Prostate gland (tissue), 2 donors: ENCODE results near the gene TMEM11.

Experiments
- POLR2A ChIP-seq: fragments of 450-650 bp; IDR thresholded peaks from one replicate; pipeline ENCODE4 v1.6.1; 2016; ENCODE audit warnings: antibody characterized with exemption, mild to moderate bottlenecking
- POLR2AphosphoS5 ChIP-seq: sonication (generic); formaldehyde crosslinking; IDR thresholded peaks from one replicate; pipeline ENCODE4 v1.6.1; 2017; ENCODE audit warnings: antibody characterized with exemption
- TF ChIP-seq, protein P1 (sequence below), 4 experiments: fragments of 200-600 bp in 2 of 4; fragments of 450-650 bp in 2 of 4; sonication (generic) in 2 of 4; IDR thresholded peaks; 1 replicate in 3 of 4; 2 replicates in 1 of 4; pipeline ENCODE4 v1.5.1; 2016 to 2019; ENCODE audit warnings: antibody characterized with exemption in 4 of 4, mild to moderate bottlenecking in 2 of 4, moderate library complexity in 2 of 4

DNA sequence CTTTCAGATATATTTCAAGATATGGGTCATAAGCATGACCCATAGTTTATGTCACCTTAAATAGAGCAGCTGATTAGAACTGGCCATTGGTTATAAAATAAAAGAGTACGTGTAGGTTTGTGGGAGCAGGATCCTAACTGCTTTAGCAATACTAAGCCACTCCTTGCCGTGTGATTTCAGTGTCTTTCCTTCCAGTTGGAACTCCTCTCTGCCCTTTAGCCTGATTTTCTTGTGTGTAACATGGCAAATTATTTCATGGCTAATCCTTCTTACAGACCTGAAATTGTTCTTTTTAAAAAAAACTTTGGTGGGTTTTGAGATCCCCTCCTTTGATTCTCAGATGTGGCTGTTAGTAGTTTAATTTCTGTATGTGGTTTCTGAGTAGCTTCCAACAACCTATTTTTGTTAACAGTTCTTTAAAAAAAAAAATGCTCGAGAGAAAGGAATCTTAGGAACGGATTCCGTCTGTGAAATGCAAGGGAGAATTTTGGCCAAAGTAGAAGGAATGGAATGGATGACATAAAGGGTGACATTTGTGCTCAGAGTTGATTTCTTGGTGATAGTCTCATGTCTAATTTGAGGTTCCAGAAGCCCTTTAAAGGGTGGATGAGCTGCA, 47.3 kb downstream of the TMEM11 start:
- TF ChIP-seq, protein P1, sequence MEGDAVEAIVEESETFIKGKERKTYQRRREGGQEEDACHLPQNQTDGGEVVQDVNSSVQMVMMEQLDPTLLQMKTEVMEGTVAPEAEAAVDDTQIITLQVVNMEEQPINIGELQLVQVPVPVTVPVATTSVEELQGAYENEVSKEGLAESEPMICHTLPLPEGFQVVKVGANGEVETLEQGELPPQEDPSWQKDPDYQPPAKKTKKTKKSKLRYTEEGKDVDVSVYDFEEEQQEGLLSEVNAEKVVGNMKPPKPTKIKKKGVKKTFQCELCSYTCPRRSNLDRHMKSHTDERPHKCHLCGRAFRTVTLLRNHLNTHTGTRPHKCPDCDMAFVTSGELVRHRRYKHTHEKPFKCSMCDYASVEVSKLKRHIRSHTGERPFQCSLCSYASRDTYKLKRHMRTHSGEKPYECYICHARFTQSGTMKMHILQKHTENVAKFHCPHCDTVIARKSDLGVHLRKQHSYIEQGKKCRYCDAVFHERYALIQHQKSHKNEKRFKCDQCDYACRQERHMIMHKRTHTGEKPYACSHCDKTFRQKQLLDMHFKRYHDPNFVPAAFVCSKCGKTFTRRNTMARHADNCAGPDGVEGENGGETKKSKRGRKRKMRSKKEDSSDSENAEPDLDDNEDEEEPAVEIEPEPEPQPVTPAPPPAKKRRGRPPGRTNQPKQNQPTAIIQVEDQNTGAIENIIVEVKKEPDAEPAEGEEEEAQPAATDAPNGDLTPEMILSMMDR (IDR thresholded peaks at IDR 0.05), result no peak
- TF ChIP-seq POLR2AphosphoS5 (no peak), POLR2A (no peak)
